Subcutaneous adipose tissue (tissue), 4 donors: ENCODE measurements around the gene IRX6. TPM values are rescaled to one million over a fixed set of nuclear protein-coding genes. Genes with fewer than 3 reads are reported as not detected.

ENCODE experiments used
- CTCF ChIP-seq: fragments of 450-650 bp; IDR thresholded peaks from one replicate; pipeline ENCODE4 v1.5.1; 2016; ENCODE audit warnings: low read depth, mild to moderate bottlenecking, control low read depth, antibody characterized with exemption, moderate library complexity
- total RNA-seq, 4 donors: library from RNA; depleted of rRNA; stranded (reverse); fragments of >200 nt; gene quantifications; one replicate each; pipeline ENCODE4 v1.1.0, GENCODE V29; 2016

The IRX6 gene
- total RNA-seq, 4 donors from 2014 or later = 5.2 to 15.2 (median 11.1) TPM

DNA sequence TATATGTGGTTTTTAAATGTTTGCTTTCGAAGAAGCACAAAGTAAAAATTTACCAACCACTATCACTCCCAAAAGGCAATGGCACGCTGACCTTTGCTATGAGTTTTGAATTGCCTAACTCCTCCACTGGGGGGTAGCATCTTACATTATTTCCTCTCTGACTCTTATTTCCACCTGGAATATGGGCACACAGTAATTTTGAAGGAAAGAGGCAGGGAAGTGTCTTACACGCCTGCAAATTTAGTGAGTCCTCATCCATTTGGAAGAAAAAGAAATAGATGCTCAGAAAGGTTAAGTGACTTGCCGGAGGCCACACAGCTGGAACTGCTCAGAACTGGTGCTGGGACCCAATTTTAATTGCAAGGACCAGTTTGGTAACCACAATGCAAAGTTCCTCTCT, 29.9 kb upstream of the IRX6 start:
- TF ChIP-seq CTCF = no peak

- TF ChIP-seq CTCF = no peak
Measured at GRCh38 chr16:55294931-55295342, 29.1 kb upstream of the IRX6 start.

- TF ChIP-seq CTCF = no peak
Measured at GRCh38 chr16:55297062-55297909, 26.7 kb upstream of the IRX6 start.

GRCh38 chr16:55297910-55298479, 26.0 kb upstream of the IRX6 start:
- no peak for TF ChIP-seq CTCF

GRCh38 chr16:55301385-55302008, 22.5 kb upstream of the IRX6 start:
- no peak for TF ChIP-seq CTCF

DNA sequence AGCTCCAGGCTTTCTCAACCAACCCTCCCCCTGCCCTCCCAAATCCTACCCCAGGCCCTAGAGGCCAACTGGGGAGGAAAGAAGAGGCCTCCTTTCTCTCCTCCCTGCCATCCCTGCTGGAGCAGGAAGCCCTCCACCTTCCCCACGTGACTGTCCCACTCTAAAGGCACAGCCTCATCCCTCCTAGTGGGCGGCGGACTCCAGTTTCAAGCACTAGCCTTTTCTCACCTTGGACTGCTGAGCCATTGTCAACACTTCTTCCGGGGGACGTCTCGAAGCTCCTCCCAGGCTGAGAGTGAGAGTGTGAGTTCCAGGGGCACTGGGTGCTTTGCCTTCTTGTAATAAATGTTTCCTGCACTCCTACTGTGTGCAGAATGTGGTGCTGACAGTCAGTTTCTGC, 21.4 kb upstream of the IRX6 start:
- TF ChIP-seq CTCF = no peak

DNA sequence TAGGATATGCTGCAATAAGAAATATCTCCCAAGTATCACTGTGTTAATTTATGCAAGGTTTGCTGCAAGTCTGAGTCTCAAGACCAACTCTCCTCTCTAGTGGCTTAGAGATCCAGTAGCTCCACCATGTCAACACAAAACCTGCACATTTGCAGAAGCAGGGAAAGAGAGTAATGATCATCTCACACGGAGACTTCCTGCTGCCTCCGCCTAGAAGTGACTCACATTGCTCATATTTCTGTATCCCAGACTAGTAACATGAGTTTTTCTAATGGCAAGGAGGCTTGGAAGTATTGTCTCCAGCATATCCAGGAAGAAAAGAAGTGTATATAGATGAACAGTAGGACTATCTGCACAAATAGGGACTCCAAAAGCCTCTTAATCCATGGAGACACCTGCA, 15.0 kb upstream of the IRX6 start:
- no peak for TF ChIP-seq CTCF
